Activated CD8-positive, alpha-beta memory T cell treated with anti-CD3 and anti-CD28 coated beads, Interleukin-2, amount 10 ng/mL, durations not matched to agents 7 days and 5 days (primary cell): ENCODE data around the gene NUBPL. TPM values are rescaled to one million over a fixed set of nuclear protein-coding genes. Genes with fewer than 3 reads are reported as not detected.
"Not testable (repeated sequence)": the region's sequence is repeated elsewhere in the genome, so short reads cannot be mapped to it uniquely, and the experiment has no call there.

Experiments
- ATAC-seq: fragments of 150-1000 bp; cut with Tn5 transposase; one replicate; pipeline ENCODE4 v1.10.0; 2021; ENCODE audit warnings: moderate library complexity
- CTCF ChIA-PET: fragments of 350-600 bp; sonication (Branson Sonifier 250); formaldehyde crosslinking; loops from one replicate; lab custom pipeline; 2021; ENCODE audit warnings: antibody characterized with exemption; lab: Charles Lee
- DNase-seq: peaks from one replicate; pipeline ENCODE4 v3.0.0-alpha.2; 2020
- H3K27ac Mint-ChIP-seq: one replicate; pipeline ENCODE4 v1.8.0; 2021; ENCODE audit warnings: mild to moderate bottlenecking, mixed read lengths
- H3K27me3 Mint-ChIP-seq: one replicate; pipeline ENCODE4 v1.8.0; 2021; ENCODE audit warnings: mixed read lengths
- H3K36me3 Mint-ChIP-seq: one replicate; pipeline ENCODE4 v1.8.0; 2021; ENCODE audit warnings: mild to moderate bottlenecking, mixed read lengths
- H3K4me1 Mint-ChIP-seq: one replicate; pipeline ENCODE4 v1.8.0; 2021; ENCODE audit warnings: mixed read lengths
- H3K4me3 Mint-ChIP-seq: one replicate; pipeline ENCODE4 v1.8.0; 2021; ENCODE audit warnings: mild to moderate bottlenecking, moderate library complexity, mixed read lengths
- H3K9me3 Mint-ChIP-seq: one replicate; pipeline ENCODE4 v1.8.0; 2022; ENCODE audit warnings: low read depth, mixed read lengths
- total RNA-seq, 2 experiments: library from RNA; stranded (reverse); gene quantifications; one replicate each; pipeline ENCODE4 v1.2.3, GENCODE V29; 2021

The NUBPL gene
- total RNA-seq, 2 experiments from 2014 or later, result 6.3 to 7.4 TPM

DNA sequence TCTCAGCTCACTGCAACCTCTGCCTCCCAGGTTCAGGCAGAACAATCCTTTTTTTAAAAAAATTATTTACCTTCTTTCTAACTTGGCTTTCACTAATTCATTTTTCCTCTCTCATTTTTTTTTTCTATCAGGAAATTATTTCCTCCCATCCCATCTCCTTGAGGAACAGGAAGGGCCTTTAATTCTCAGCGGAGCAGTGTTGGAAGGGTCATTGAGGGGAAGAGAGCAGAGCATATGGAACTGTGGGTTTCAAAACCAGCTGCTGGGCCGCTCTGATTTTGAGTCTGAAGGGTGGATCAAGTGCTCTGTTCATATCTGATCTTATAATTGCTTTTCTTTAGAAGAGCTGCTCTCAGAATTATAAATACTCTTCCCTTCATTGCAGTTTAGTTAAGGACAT is 29.0 kb downstream of the NUBPL start:
- no peak for ATAC-seq
- Mint-ChIP-seq H3K36me3 (peaks cover 7% of the 10 kb centered on the region), H3K4me1 (peaks cover 4% of the 10 kb centered on the region), H3K9me3 (no peaks in the 10 kb centered on the region), H3K4me3 (no peak overlapping the region), H3K27ac (no peak overlapping the region), H3K27me3 (no peaks in the 10 kb centered on the region)
- CTCF ChIA-PET, result no interaction called here
- DNase-seq, result no peak

DNA sequence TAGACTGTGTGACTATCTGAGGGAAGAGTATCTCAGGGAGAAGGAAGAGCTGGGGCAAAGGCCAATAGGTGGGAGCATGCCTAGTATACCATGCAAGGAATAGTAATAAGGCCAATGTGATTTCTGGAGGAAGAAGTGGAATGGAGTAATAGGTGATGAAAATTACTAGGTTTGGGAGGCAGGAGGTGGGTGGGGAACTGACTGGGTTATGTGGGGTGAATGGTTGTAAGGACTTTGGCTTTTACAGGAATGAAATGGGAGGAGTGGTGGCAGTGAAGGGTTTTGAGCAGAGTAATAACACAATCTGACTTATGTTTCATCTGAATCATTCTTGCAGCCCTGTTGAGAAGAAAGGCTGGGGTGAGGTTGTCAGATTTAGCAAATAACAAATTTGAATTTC is 30.9 kb downstream of the NUBPL start:
- H3K27me3 Mint-ChIP-seq, result no peaks in the 10 kb centered on the region
- H3K36me3 Mint-ChIP-seq, result peaks cover 4% of the 10 kb centered on the region
- no peak overlapping the region for H3K4me3 Mint-ChIP-seq
- no peaks in the 10 kb centered on the region for H3K4me1 Mint-ChIP-seq
- DNase-seq, result no peak
- H3K27ac Mint-ChIP-seq, result no peak overlapping the region
- CTCF ChIA-PET, result no interaction called here
- ATAC-seq, result no peak
- no peaks in the 10 kb centered on the region for H3K9me3 Mint-ChIP-seq

DNA sequence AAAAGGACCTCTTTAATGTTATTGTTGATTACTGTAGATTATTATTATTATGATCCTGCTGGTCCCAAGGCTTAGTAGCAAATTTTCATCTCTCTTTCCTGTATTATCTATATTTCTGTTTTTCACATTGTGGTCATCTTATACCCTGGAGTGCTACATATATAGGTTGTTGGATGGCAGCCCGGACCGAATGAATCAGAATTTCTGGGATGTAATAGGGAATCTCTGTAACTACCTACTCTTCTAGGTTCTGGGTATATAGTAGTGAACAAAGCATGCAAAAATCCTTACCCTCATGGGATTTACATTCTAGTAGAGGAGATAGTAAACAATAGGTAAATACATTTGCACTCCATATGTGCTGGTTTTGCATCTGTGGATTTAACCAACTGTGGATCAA is 31.4 kb downstream of the NUBPL start:
- H3K4me3 Mint-ChIP-seq, result no peak overlapping the region
- no peak for ATAC-seq

DNA sequence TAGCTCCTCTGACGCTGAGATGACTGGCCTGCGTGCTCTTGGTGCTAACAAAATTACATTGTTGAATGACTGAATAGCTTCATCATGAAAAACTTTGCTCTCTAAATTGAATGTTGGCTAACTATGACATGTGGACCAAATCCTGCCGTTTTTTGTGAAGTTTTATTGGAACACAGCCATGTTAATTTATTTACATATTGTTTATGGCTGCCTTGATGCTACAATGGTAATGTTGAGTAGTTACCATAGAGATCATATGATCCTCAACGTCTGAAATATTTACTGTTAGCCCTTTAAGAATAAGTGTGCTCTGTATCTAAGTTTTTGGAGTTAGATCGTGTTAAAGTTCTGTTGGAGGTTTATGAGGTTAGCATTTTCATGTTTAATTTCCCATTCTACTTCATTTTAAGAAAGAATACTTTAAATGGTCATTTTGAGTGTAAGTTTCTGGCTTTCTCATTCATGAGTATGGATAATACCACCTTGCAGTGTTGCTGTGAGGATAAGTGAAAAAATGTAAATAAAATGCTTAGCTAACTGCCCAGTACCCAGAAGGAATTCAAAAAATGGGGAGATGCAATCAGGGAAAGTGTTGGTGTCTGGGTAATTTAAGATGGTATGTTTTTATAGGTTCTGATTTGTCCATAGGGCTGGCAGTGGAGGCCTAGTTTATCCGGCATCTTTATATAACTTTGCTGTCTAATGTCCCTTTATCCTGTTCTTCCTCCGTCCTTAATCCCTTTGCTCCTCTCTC is 35.3 kb downstream of the NUBPL start:
- CTCF ChIA-PET, result no interaction called here
- DNase-seq, result no peak
- peaks cover 2% of the 10 kb centered on the region for H3K9me3 Mint-ChIP-seq
- no peak for ATAC-seq
- H3K4me3 Mint-ChIP-seq, result no peak overlapping the region
- H3K27ac Mint-ChIP-seq, result no peak overlapping the region
- H3K36me3 Mint-ChIP-seq, result peaks cover 16% of the 10 kb centered on the region
- H3K4me1 Mint-ChIP-seq, result no peaks in the 10 kb centered on the region
- H3K27me3 Mint-ChIP-seq, result no peaks in the 10 kb centered on the region

More for the DNA sequence above, 31.4 kb downstream of the NUBPL start:
- Mint-ChIP-seq H3K4me1 (no peaks in the 10 kb centered on the region), H3K36me3 (peaks cover 4% of the 10 kb centered on the region), H3K27me3 (no peaks in the 10 kb centered on the region), H3K27ac (no peak overlapping the region), H3K9me3 (no peaks in the 10 kb centered on the region)
- no peak for DNase-seq
- CTCF ChIA-PET, result no interaction called here

DNA sequence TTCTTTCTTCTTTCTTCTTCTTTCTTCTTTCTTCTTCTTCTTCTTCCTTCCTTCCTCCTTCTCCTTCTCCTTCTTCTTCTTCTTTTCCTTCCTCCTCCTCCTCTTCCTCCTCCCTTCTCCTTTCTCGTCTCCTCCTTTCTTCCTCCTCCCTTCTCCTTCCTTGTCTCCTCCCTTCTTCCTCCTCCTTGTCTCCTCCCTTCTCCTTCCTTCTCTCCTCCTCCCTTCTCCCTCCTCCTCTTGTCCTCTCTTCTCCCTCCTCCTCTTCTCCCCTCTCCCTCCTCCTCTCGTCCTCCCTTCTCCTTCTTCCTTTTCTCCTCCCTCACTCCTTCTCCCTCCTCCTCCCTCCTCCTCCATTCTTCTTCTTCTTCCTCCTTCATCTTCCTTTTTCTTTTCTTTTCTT is 44.5 kb downstream of the NUBPL start:
- Mint-ChIP-seq H3K4me3 (no peak overlapping the region), H3K27me3 (no peaks in the 10 kb centered on the region), H3K9me3 (peaks cover 2% of the 10 kb centered on the region), H3K27ac (no peak overlapping the region), H3K4me1 (no peaks in the 10 kb centered on the region), H3K36me3 (peaks cover 18% of the 10 kb centered on the region)
- DNase-seq, result no peak
- CTCF ChIA-PET, result no interaction called here
- no peak for ATAC-seq

DNA sequence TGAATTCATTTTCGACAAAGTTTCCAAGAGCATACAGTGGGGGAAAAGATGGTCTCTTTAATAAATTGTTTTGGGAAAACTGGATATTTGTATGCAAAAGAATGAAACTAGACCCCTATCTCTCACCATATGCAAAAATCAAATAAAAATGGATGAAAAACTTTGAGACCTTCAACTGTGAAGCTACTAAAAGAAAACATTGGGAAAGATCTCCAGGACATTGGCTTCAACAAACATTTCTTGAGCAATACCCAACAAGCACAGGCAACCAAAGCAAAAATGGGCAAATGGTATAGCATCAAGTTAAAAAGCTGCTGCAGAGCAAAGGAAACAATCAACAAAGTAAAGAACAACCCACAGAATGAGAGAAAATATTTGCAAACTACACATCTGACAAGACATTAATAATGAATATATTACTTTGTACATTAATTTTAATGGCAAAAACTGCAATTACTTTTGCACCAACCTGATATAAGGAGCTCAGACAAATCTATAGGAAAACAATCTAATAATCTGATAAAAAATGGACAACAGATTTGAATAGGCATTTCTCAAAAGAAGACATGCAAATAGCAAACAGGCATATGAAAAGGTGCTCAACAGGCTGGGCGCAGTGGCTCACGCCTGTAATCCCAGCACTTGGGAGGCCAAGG is 50.7 kb downstream of the NUBPL start:
- Mint-ChIP-seq H3K27ac (no peak overlapping the region), H3K36me3 (peaks cover 2% of the 10 kb centered on the region), H3K4me1 (no peaks in the 10 kb centered on the region), H3K27me3 (no peaks in the 10 kb centered on the region), H3K9me3 (peaks cover 2% of the 10 kb centered on the region), H3K4me3 (no peak overlapping the region)
- DNase-seq, result no peak
- ATAC-seq, result no peak
- CTCF ChIA-PET, result no interaction called here

DNA sequence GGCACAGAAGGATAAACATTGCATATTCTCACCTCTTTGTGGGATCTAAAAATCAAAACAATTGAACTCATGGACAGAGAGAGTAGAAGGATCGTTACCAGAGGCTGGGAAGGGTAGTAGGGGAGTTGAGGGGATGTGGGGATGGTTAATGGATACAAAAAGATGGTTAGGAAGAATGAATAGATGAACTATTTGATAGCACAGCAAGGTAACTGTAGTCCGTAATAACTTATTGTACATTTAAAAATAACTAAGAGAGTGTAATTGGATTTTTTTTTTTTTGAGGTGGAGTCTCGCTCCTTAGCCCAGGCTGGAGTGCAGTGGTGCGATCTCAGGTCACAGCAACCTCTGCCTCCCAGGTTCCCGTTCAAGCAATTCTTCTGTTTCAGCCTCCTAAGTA is 52.0 kb downstream of the NUBPL start:
- H3K4me1 Mint-ChIP-seq, result no peaks in the 10 kb centered on the region
- CTCF ChIA-PET, result no interaction called here
- no peaks in the 10 kb centered on the region for H3K27me3 Mint-ChIP-seq
- H3K36me3 Mint-ChIP-seq, result peaks cover 2% of the 10 kb centered on the region
- DNase-seq (no peak), ATAC-seq (no peak)
- H3K4me3 Mint-ChIP-seq, result no peak overlapping the region
- no peaks in the 10 kb centered on the region for H3K9me3 Mint-ChIP-seq
- no peak overlapping the region for H3K27ac Mint-ChIP-seq

DNA sequence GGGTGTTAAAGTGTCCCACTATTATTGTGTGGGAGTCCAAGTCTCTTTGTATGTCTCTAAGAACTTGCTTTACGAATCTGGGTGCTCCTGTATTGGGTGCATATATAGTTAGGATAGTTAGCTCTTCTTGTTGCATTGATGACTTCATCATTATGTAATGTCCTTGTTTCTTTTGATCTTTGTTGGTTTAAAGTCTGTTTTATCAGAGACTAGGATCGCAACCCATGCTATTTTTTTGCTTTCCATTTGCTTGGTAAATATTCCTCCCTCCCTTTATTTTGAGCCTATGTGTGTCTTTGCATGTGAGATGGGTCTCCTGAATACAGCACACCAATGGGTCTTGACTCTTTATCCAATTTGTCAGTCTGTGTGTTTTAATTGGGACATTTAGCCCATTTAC is 57.7 kb downstream of the NUBPL start:
- H3K9me3 Mint-ChIP-seq, result peaks cover 16% of the 10 kb centered on the region
- H3K4me1 Mint-ChIP-seq, H3K4me3 Mint-ChIP-seq, CTCF ChIA-PET, DNase-seq, ATAC-seq, H3K27me3 Mint-ChIP-seq, H3K27ac Mint-ChIP-seq: not testable (repeated sequence)
- H3K36me3 Mint-ChIP-seq, result peaks cover 20% of the 10 kb centered on the region

DNA sequence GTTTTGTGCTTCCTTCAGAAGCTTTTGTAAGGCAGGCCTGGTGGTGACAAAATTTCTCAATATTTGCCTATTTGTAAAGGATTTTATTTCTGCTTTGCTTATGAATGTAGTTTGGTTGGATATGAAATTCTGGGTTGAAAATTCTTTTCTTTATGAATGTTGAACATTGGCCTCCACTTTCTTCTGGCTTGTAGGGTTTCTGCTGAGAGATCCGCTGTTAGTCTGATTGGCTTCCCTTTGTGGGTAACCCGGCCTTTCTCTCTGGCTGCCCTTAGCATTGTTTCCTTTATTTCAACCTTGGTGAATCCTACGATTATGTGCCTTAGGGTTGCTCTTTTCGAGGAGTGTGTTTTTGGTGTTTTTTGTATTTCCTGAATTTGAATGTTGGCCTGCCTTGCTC is 58.2 kb downstream of the NUBPL start:
- Mint-ChIP-seq H3K27me3 (no peaks in the 10 kb centered on the region), H3K36me3 (peaks cover 23% of the 10 kb centered on the region), H3K27ac (no peak overlapping the region), H3K9me3 (peaks cover 17% of the 10 kb centered on the region), H3K4me3 (no peak overlapping the region), H3K4me1 (no peaks in the 10 kb centered on the region)
- DNase-seq, result no peak
- no peak for ATAC-seq
- CTCF ChIA-PET, result no interaction called here

DNA sequence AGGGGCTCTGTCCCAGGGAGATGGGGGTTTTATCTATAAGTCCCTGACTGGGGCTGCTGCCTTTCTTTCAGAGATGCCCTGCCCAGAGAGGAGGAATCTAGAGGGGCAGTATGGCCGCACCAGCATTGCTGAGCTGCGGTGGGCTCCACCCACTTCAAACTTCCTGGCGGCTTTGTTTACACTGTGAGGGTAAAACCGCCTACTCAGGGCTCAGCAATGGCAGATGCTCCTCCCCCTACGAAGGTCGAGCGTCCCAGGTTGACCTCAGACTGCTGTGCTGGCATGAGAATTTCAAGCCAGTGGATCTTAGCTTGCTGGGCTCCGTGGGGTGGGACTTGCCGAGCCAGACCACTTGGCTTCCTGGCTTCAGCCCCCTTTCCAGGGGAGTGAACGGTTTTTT is 59.7 kb downstream of the NUBPL start:
- H3K4me1 Mint-ChIP-seq, ATAC-seq, H3K4me3 Mint-ChIP-seq, DNase-seq, H3K27ac Mint-ChIP-seq, H3K27me3 Mint-ChIP-seq, CTCF ChIA-PET: not testable (repeated sequence)
- peaks cover 17% of the 10 kb centered on the region for H3K9me3 Mint-ChIP-seq
- peaks cover 29% of the 10 kb centered on the region for H3K36me3 Mint-ChIP-seq

DNA sequence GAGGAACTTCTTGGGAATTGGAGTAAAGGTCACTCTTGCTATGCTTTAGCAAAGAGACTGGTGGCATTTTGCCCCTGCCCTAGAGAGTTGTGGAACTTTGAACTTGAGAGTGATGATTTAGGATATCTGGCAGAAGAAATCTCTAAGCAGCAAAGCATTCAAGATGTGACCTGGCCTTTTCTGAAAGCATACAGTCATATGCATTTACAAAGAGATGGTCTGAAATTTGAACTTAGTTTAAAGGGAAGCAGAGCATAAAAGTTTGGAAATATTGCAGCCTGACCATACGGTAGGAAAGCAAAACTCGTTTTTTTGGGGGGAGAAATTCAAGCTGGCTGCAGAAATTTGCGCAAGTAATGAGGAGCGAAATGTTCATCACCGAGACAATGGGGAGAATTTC is 60.9 kb downstream of the NUBPL start:
- no peaks in the 10 kb centered on the region for H3K4me1 Mint-ChIP-seq
- no peak for ATAC-seq
- no peak for DNase-seq
- CTCF ChIA-PET, result no interaction called here
- H3K4me3 Mint-ChIP-seq, result no peak overlapping the region
- peaks cover 17% of the 10 kb centered on the region for H3K9me3 Mint-ChIP-seq
- no peaks in the 10 kb centered on the region for H3K27me3 Mint-ChIP-seq
- peaks cover 29% of the 10 kb centered on the region for H3K36me3 Mint-ChIP-seq
- no peak overlapping the region for H3K27ac Mint-ChIP-seq

DNA sequence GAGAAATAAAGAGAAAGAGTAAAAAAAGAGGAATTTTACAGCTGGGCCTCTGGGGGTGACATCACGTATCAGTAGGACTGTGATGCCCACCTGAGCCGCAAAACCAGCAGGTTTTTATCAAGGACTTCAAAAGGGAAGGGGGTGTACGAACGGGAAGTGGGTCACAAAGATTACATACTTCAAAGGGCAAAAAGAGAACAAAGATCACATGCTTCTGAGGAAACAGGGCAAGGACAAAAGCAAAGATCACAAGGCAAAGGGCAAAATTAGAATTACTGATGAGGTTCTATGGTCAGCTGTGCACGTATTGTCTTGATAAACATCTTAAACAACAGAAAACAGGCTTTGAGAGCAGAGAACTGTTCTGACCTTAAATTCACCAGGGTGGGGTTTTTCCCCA is 91.7 kb downstream of the NUBPL start:
- Mint-ChIP-seq H3K9me3 (peaks cover 23% of the 10 kb centered on the region), H3K36me3 (peaks cover 14% of the 10 kb centered on the region)
- H3K4me3 Mint-ChIP-seq, H3K27me3 Mint-ChIP-seq, H3K27ac Mint-ChIP-seq, ATAC-seq, CTCF ChIA-PET, DNase-seq, H3K4me1 Mint-ChIP-seq: not testable (repeated sequence)

DNA sequence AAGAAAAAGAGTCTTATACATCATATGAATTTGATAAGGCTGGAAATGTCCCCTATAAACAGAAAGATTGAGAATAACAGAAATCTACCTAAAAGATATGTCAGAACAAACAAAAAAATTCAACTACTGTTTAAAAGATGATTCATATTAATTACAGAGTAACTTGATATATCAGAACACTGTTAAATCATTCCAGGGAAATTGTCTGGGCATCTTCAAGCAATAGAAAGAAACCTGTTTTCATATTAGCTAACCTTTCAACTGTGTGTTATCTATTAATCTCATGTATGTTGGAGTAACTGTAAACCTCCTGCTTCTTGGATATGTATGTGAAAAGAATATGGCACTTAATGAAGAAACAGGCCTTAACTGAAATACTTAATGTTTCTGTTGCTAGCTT is 96.7 kb downstream of the NUBPL start:
- Mint-ChIP-seq H3K4me3 (no peak overlapping the region), H3K36me3 (peaks cover 11% of the 10 kb centered on the region), H3K9me3 (peaks cover 15% of the 10 kb centered on the region), H3K4me1 (no peaks in the 10 kb centered on the region), H3K27ac (no peak overlapping the region), H3K27me3 (no peaks in the 10 kb centered on the region)
- DNase-seq (no peak), ATAC-seq (no peak)
- CTCF ChIA-PET, result no interaction called here

DNA sequence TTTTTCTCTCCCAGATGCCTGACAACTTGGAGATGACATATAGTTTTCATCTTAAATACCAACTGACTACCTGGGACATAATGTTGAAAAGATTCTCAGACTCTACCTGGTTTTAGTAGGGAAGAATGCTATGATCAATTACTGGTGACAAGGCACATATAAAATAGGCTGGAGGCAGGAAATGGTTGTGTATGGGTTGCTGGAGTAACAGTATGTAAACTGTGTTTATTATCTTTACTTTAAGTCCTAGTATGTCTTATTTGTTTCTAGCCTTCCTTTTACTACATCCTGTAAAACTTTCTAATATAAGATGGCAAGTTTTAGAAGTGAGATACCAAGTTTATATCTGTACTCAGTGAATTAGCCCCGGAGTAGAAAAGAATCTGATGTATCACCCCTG is 98.1 kb downstream of the NUBPL start:
- Mint-ChIP-seq H3K9me3 (peaks cover 9% of the 10 kb centered on the region), H3K4me1 (no peaks in the 10 kb centered on the region), H3K27me3 (no peaks in the 10 kb centered on the region), H3K27ac (no peak overlapping the region), H3K36me3 (peaks cover 6% of the 10 kb centered on the region), H3K4me3 (no peak overlapping the region)
- DNase-seq, result no peak
- CTCF ChIA-PET, result no interaction called here
- ATAC-seq, result no peak
